HEK293 (cell line): Measurements from ENCODE around the gene FHIT.

Experiments
- CTCF ChIA-PET: fragments of 350-600 bp; formaldehyde crosslinking; extraction: SDS; loops from one replicate; lab custom pipeline; 2021; ENCODE audit warnings: antibody characterized with exemption; lab: Yijun Ruan, JAX
- POLR2A ChIA-PET: fragments of 300-600 bp; formaldehyde crosslinking; extraction: SDS; loops from one replicate; lab custom pipeline; 2020; ENCODE audit warnings: antibody characterized with exemption, inconsistent platforms; lab: Yijun Ruan, JAX
- H3K27ac ChIP-seq: fragments of 200-500 bp; sonication (Bioruptor generic); 2 replicates; pipeline ENCODE4 v1.5.1; 2014; ENCODE audit warnings: low read depth, low read length, control low read depth, inconsistent platforms; ENCODE audit errors: extremely low read depth
- H3K36me3 ChIP-seq, 2 experiments: fragments of 200-500 bp in 1 of 2; sonication (Bioruptor generic) in 1 of 2; 1 replicate in 1 of 2; 2 replicates in 1 of 2; pipeline ENCODE4 v1.5.1; 2014 to 2017; ENCODE audit warnings: inconsistent platforms in 2 of 2, low read length in 2 of 2; ENCODE audit not compliant: control insufficient read depth in 2 of 2, insufficient read depth in 1 of 2
- H3K4me1 ChIP-seq: fragments of 200-500 bp; sonication (Bioruptor generic); 2 replicates; pipeline ENCODE4 v1.5.1; 2014; ENCODE audit warnings: mild to moderate bottlenecking, low read length, inconsistent platforms; ENCODE audit not compliant: control insufficient read depth, insufficient read depth
- H3K4me3 ChIP-seq: 2 replicates; pipeline ENCODE4 v1.5.1; 2011; ENCODE audit warnings: low read depth, mild to moderate bottlenecking, control low read depth, low read length, moderate library complexity
- H3K9me3 ChIP-seq: fragments of 200-500 bp; sonication (Bioruptor generic); 2 replicates; pipeline ENCODE4 v1.5.1; 2014; ENCODE audit warnings: low read depth, low read length, inconsistent platforms; ENCODE audit not compliant: control insufficient read depth, insufficient read depth
- FEZF1 ChIP-seq: fragments of 450-650 bp; formaldehyde crosslinking; IDR thresholded peaks from 2 replicates; pipeline ENCODE4 v1.5.1; 2016; ENCODE audit warnings: missing biosample characterization, missing genetic modification characterization
- KLF7 ChIP-seq: fragments of 450-650 bp; formaldehyde crosslinking; IDR thresholded peaks from 2 replicates; pipeline ENCODE4 v1.5.1; 2016; ENCODE audit warnings: missing biosample characterization, missing genetic modification characterization, borderline replicate concordance
- MEIS1 ChIP-seq: sonication (generic); formaldehyde crosslinking; IDR thresholded peaks from 2 replicates; pipeline ENCODE4 v1.8.1; 2022; ENCODE audit warnings: missing genetic modification reagents, mild to moderate bottlenecking, borderline replicate concordance
- MZF1 ChIP-seq: fragments of 450-650 bp; formaldehyde crosslinking; IDR thresholded peaks from 2 replicates; pipeline ENCODE4 v1.5.1; 2017; ENCODE audit warnings: missing biosample characterization, missing genetic modification characterization, borderline replicate concordance
- PRDM2 ChIP-seq: fragments of 450-650 bp; formaldehyde crosslinking; IDR thresholded peaks from 2 replicates; pipeline ENCODE4 v1.5.1; 2016; ENCODE audit warnings: missing biosample characterization, missing genetic modification characterization, borderline replicate concordance
- SP3 ChIP-seq: fragments of 450-650 bp; formaldehyde crosslinking; IDR thresholded peaks from 2 replicates; pipeline ENCODE4 v1.5.1; 2016; ENCODE audit warnings: missing biosample characterization, missing genetic modification characterization
- SP7 ChIP-seq: fragments of 450-650 bp; formaldehyde crosslinking; IDR thresholded peaks from 2 replicates; pipeline ENCODE4 v1.5.1; 2016; ENCODE audit warnings: missing biosample characterization, missing genetic modification characterization
- YY2 ChIP-seq: fragments of 450-650 bp; formaldehyde crosslinking; IDR thresholded peaks from 2 replicates; pipeline ENCODE4 v1.5.1; 2016; ENCODE audit warnings: missing biosample characterization, missing genetic modification characterization
- ZBTB21 ChIP-seq: fragments of 450-650 bp; formaldehyde crosslinking; IDR thresholded peaks from 2 replicates; pipeline ENCODE4 v1.5.1; 2017; ENCODE audit warnings: missing biosample characterization, missing genetic modification characterization
- ZNF174 ChIP-seq: fragments of 450-650 bp; formaldehyde crosslinking; IDR thresholded peaks from 2 replicates; pipeline ENCODE4 v1.5.0; 2017; ENCODE audit warnings: missing biosample characterization, mild to moderate bottlenecking, missing genetic modification characterization
- ZNF239 ChIP-seq: fragments of 450-650 bp; formaldehyde crosslinking; IDR thresholded peaks from 2 replicates; pipeline ENCODE4 v1.5.1; 2016; ENCODE audit warnings: missing biosample characterization, missing genetic modification characterization
- ZNF24 ChIP-seq: fragments of 450-650 bp; formaldehyde crosslinking; IDR thresholded peaks from 2 replicates; pipeline ENCODE4 v1.5.1; 2016; ENCODE audit warnings: missing biosample characterization, missing genetic modification characterization
- ZNF350 ChIP-seq: fragments of 450-650 bp; formaldehyde crosslinking; IDR thresholded peaks from 2 replicates; pipeline ENCODE4 v1.5.0; 2017; ENCODE audit warnings: missing biosample characterization, mild to moderate bottlenecking, missing genetic modification characterization
- ZNF37A ChIP-seq: fragments of 450-650 bp; IDR thresholded peaks from 2 replicates; pipeline ENCODE4 v1.5.1; 2018; ENCODE audit warnings: missing biosample characterization, missing genetic modification characterization
- ZNF560 ChIP-seq: fragments of 450-650 bp; formaldehyde crosslinking; IDR thresholded peaks from 2 replicates; pipeline ENCODE4 v1.5.1; 2017; ENCODE audit warnings: missing biosample characterization, missing genetic modification characterization, borderline replicate concordance
- ZNF658 ChIP-seq: fragments of 450-650 bp; formaldehyde crosslinking; IDR thresholded peaks from 2 replicates; pipeline ENCODE4; 2016; ENCODE audit warnings: missing biosample characterization, missing genetic modification characterization
- ZXDB ChIP-seq: fragments of 450-650 bp; formaldehyde crosslinking; IDR thresholded peaks from 2 replicates; pipeline ENCODE4 v1.5.1; 2016; ENCODE audit warnings: missing biosample characterization, missing genetic modification characterization
- TF ChIP-seq, protein P1 (sequence below): fragments of 450-650 bp; formaldehyde crosslinking; IDR thresholded peaks from 2 replicates; pipeline ENCODE4 v1.5.1; 2016; ENCODE audit warnings: missing biosample characterization, missing genetic modification characterization
- TF ChIP-seq, protein P2 (sequence below): fragments of 450-650 bp; formaldehyde crosslinking; IDR thresholded peaks from 2 replicates; pipeline ENCODE4 v1.5.1; 2016; ENCODE audit warnings: missing biosample characterization, missing genetic modification characterization
- TF ChIP-seq, protein P3 (sequence below): fragments of 450-650 bp; formaldehyde crosslinking; IDR thresholded peaks from 2 replicates; pipeline ENCODE4 v1.5.1; 2016; ENCODE audit warnings: missing biosample characterization, missing genetic modification characterization

The FHIT gene

DNA sequence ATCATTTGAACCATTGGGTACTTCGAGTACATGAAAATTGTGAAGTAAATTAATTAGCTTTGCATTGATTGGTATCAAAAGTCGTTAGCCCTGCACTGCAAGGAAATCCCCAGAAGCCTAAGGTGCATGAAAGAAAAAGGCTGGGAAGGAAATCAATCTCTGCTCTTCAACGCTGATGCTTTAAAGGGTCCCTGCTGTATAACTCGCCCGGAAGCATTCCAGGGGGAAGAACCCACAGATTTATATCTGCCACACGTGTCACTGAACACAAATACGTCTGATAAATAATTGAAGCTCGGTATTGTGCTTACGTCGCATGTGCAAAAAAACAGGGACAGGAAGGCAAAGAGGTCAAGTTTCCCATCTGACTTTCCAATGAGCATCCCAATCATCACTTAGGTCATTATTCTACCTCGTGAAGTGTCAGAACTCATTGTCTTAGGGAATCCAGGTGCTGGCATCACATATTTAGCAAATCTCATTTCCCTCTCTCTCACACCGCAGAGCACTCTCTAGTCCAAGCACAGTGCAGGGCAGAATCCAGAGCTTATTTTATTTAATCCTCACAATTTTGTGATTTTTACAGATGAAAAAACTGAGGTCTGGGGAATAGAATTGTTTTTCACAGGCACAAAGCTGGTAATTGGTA lies 1397.1 kb downstream of the FHIT start:
- no peaks in the 10 kb centered on the region for H3K36me3 ChIP-seq
- H3K9me3 ChIP-seq: no peaks in the 10 kb centered on the region
- H3K27ac ChIP-seq: no peak overlapping the region
- H3K4me3 ChIP-seq: no peak overlapping the region
- no peaks in the 10 kb centered on the region for H3K4me1 ChIP-seq
- POLR2A ChIA-PET: no interaction called here
- CTCF ChIA-PET: interaction anchor here (0.7 to 1.4 kb wide), 3 partner anchors 277 to 901 kb away, joined by 3 to 7 read pairs (median 4); no protein-coding TSS in a partner anchor
- TF ChIP-seq, protein P1, sequence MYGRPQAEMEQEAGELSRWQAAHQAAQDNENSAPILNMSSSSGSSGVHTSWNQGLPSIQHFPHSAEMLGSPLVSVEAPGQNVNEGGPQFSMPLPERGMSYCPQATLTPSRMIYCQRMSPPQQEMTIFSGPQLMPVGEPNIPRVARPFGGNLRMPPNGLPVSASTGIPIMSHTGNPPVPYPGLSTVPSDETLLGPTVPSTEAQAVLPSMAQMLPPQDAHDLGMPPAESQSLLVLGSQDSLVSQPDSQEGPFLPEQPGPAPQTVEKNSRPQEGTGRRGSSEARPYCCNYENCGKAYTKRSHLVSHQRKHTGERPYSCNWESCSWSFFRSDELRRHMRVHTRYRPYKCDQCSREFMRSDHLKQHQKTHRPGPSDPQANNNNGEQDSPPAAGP (tag by site-specific recombination): no peak
- TF ChIP-seq ZBTB21 (tag by site-specific recombination): no peak
- no peak for TF ChIP-seq MZF1 (tag by site-specific recombination)
- TF ChIP-seq ZNF560 (tag by site-specific recombination): no peak
- TF ChIP-seq ZNF24: no peak
- no peak for TF ChIP-seq SP3
- no peak for TF ChIP-seq PRDM2 (tag by site-specific recombination)

GRCh38 chr3:59850417-59850816 lies 1400.8 kb downstream of the FHIT start:
- POLR2A ChIA-PET: no interaction called here
- Histone ChIP-seq H3K4me1 (no peaks in the 10 kb centered on the region), H3K4me3 (no peak overlapping the region), H3K9me3 (no peaks in the 10 kb centered on the region), H3K27ac (no peak overlapping the region), H3K36me3 (no peaks in the 10 kb centered on the region)
- TF ChIP-seq ZXDB (tag by site-specific recombination): no peak
- peak; percentile 64 for TF ChIP-seq SP7 (tag by site-specific recombination)
- no peak for TF ChIP-seq KLF7 (tag by site-specific recombination)
- TF ChIP-seq ZNF658 (tag by site-specific recombination): no peak
- CTCF ChIA-PET: interaction anchor here (0.7 to 0.8 kb wide), 2 partner anchors 33 to 274 kb away, joined by 3 read pairs; no protein-coding TSS in a partner anchor

DNA sequence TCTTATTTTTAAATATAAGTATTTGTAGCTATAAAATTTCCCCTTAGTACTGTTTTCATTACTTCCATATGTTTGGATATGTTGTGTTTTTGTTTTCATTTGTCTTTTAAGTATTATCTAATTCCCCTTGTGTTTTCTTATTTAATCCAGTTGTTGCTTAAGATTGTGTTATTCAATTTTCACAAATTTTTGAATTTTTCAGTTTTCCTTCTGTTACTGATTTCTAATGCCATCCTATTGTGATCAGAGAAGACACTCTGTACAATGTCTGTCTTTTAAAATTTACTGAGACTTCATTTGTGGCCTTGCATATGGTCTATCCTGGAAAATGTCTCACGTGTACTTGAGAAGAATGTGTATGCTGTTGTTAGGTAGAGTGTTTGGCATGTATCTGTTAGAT lies 1405.9 kb downstream of the FHIT start:
- Histone ChIP-seq H3K9me3 (no peaks in the 10 kb centered on the region), H3K27ac (no peak overlapping the region), H3K4me1 (no peaks in the 10 kb centered on the region), H3K4me3 (no peak overlapping the region), H3K36me3 (no peaks in the 10 kb centered on the region)
- CTCF ChIA-PET: no interaction called here
- TF ChIP-seq ZNF174 (tag by site-specific recombination) (no peak), YY2 (tag by site-specific recombination) (no peak), MEIS1 (CRISPR knock-in tag) (no peak), ZNF37A (no peak), ZNF239 (tag by site-specific recombination) (no peak), FEZF1 (tag by site-specific recombination) (no peak), ZNF350 (tag by site-specific recombination) (no peak)
- TF ChIP-seq, protein P2, sequence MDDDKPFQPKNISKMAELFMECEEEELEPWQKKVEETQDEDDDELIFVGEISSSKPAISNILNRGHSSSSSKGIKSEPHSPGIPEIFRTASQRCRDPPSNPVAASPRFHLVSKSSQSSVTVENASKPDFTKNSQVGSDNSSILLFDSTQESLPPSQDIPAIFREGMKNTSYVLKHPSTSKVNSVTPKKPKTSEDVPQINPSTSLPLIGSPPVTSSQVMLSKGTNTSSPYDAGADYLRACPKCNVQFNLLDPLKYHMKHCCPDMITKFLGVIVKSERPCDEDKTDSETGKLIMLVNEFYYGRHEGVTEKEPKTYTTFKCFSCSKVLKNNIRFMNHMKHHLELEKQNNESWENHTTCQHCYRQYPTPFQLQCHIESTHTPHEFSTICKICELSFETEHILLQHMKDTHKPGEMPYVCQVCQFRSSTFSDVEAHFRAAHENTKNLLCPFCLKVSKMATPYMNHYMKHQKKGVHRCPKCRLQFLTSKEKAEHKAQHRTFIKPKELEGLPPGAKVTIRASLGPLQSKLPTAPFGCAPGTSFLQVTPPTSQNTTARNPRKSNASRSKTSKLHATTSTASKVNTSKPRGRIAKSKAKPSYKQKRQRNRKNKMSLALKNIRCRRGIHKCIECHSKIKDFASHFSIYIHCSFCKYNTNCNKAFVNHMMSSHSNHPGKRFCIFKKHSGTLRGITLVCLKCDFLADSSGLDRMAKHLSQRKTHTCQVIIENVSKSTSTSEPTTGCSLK (tag by site-specific recombination): no peak
- TF ChIP-seq, protein P3, sequence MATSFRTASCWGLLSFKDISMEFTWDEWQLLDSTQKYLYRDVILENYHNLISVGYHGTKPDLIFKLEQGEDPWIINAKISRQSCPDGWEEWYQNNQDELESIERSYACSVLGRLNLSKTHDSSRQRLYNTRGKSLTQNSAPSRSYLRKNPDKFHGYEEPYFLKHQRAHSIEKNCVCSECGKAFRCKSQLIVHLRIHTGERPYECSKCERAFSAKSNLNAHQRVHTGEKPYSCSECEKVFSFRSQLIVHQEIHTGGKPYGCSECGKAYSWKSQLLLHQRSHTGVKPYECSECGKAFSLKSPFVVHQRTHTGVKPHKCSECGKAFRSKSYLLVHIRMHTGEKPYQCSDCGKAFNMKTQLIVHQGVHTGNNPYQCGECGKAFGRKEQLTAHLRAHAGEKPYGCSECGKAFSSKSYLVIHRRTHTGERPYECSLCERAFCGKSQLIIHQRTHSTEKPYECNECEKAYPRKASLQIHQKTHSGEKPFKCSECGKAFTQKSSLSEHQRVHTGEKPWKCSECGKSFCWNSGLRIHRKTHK (tag by site-specific recombination): no peak
- POLR2A ChIA-PET: no interaction called here
